Psoas muscle (tissue), 8 donors: ENCODE results near the gene TRIM41. TPM values are rescaled to one million over a fixed set of nuclear protein-coding genes. Genes with fewer than 3 reads are reported as not detected.

Source experiments
- ATAC-seq, 4 donors: fragments of 200-7000 bp; cut with Tn5 transposase; one replicate each; pipeline ENCODE4 v1.9.1; 2020; ENCODE audit warnings: moderate library complexity in 3 of 4, mild to moderate bottlenecking in 2 of 4
- DNase-seq, 2 donors: peaks; one replicate each; pipeline ENCODE4 v3.0.0-alpha.2; 2020
- H3K27ac ChIP-seq: fragments of 200-600 bp; one replicate; pipeline ENCODE4 v1.8.0; 2022
- H3K27me3 ChIP-seq, 3 donors: fragments of 200-600 bp in 1 of 3; one replicate each; pipeline versions ENCODE4 v1.6.1 to v1.8.0; 2013 to 2022; ENCODE audit warnings: low read length in 2 of 3, mild to moderate bottlenecking in 2 of 3, moderate library complexity in 1 of 3; ENCODE audit not compliant: insufficient read depth in 3 of 3
- H3K36me3 ChIP-seq, 2 donors: fragments of 200-600 bp in 1 of 2; one replicate each; pipeline versions ENCODE4 v1.6.1 to v1.8.0; 2013 to 2022; ENCODE audit warnings: low read depth in 1 of 2, mild to moderate bottlenecking in 1 of 2, moderate library complexity in 1 of 2; ENCODE audit not compliant: insufficient read depth in 1 of 2
- H3K4me1 ChIP-seq: fragments of 200-600 bp; one replicate; pipeline ENCODE4 v1.8.0; 2022
- H3K4me3 ChIP-seq: fragments of 200-600 bp; one replicate; pipeline ENCODE4 v1.8.0; 2022; ENCODE audit warnings: mild to moderate bottlenecking
- H3K9me3 ChIP-seq: fragments of 200-600 bp; one replicate; pipeline ENCODE4 v1.8.0; 2022
- WGBS, 3 donors: extraction: QIAGEN DNeasy Blood & Tissue Kit; methylation state at CpG; one replicate each; pipeline versions ENCODE4 v1.1.6 to v1.1.7; 2013; 5-methylcytosine and 5-hydroxymethylcytosine counted together
- intact Hi-C, 2 donors: fragments of 100-400 bp; cut with DNase I; formaldehyde crosslinking; loops; one replicate each; pipeline versions ENCODE4 v1.11.0 to v1.14.2; 2022
- polyA plus RNA-seq, 3 donors: library from polyadenylated mRNA; stranded (reverse); fragments of 200-250 nt; gene quantifications; one replicate each; pipeline ENCODE4 v1.2.3, GENCODE V29; 2013
- total RNA-seq, 4 donors: library from RNA; stranded (reverse); fragmentation: NEBNext Ultra II Directional in 2 of 4; extraction: Animal tissue kit (Norgen Biotek cat#: 25700) in 2 of 4; gene quantifications; one replicate each; pipeline versions ENCODE4 v1.2.1 to v1.2.4, GENCODE V29; 2021 to 2023
- TF ChIP-seq, protein P1 (sequence below): fragments of 200-600 bp; IDR thresholded peaks from one replicate; pipeline ENCODE4 v1.8.0; 2022; ENCODE audit warnings: antibody characterized with exemption
- donor health status: healthy with polysubstance abuse.
- donor health status: DM: no; HTN: no; CAD: no; lungs with moderate emphysema.
- donor health status: Bipolar disorder and iron deficiency.
- donor health status: healthy.
- donor health status: DM: yes; HTN: yes; CAD: no.
- donor health status: DM: no; HTN: no; CAD: no.
- donor health status: DM: no; HTN: no; CAD: no.
- donor health status: DM: yes; HTN: yes; CAD: no.

TRIM41 gene
- total and polyA plus RNA-seq, 7 donors = 12.5 to 44.0 (median 30.3) TPM

DNA sequence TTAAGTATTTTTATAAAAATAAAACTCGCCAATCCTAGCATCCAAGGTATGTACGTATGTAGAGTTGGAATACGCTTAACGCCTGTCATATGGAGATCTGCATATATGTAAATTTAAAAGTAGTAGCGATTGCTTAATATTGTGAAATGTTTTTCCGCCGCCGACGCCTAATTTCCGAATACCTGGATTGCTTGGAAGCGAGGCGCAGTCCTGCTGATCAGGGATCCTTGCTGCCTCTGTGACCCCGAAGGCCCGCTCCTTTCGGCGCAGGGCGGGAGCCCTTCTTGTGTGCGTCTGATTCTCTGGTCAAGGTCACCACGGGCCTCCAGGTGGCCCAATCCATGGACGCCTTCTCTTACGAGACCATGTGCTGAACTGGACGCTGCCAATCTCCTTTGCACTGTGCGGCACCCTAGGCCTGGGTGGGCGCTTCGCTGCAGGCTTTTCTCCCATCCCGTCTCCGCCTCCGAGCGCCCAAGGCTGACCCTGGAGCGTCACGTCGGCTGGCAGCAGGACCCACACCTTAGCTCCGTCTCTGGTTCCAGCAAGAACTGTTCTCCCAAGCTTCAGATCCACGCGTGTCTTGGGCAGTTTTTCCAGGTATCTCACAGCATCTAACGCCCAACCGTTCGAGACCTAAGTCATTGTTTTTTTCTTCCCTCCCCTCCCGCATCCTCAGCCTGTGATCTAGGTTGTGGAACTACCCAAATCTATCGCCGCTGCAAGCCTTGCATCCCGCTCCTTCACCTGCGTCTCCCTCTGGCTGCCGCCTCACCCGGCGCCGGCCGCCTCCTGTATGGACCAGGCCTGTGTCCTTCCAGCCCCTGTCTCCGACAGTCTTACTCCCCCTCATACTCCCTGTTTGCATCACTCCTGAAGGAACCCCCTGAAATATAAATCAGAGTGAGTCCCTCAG lies 3.6 kb upstream of the TRIM41 start:
- ATAC-seq (no peak), DNase-seq (no peak)
- intact Hi-C loops = loop anchor here in 1 of 2 donors (1.0 kb wide), 1 partner anchor 12 kb away; no protein-coding TSS in a partner anchor
- 77 to 80% (median 79%) methylated on average over 49 of the region's 49 CpGs for WGBS, 3 donors
- Histone ChIP-seq H3K36me3 (no peaks in the 10 kb centered on the region), H3K4me3 (no peak overlapping the region), H3K9me3 (no peaks in the 10 kb centered on the region), H3K4me1 (peaks cover 15% of the 10 kb centered on the region), H3K27me3 (no peaks in the 10 kb centered on the region), H3K27ac (peak overlapping the region; percentile 24)
- TF ChIP-seq, protein P1, sequence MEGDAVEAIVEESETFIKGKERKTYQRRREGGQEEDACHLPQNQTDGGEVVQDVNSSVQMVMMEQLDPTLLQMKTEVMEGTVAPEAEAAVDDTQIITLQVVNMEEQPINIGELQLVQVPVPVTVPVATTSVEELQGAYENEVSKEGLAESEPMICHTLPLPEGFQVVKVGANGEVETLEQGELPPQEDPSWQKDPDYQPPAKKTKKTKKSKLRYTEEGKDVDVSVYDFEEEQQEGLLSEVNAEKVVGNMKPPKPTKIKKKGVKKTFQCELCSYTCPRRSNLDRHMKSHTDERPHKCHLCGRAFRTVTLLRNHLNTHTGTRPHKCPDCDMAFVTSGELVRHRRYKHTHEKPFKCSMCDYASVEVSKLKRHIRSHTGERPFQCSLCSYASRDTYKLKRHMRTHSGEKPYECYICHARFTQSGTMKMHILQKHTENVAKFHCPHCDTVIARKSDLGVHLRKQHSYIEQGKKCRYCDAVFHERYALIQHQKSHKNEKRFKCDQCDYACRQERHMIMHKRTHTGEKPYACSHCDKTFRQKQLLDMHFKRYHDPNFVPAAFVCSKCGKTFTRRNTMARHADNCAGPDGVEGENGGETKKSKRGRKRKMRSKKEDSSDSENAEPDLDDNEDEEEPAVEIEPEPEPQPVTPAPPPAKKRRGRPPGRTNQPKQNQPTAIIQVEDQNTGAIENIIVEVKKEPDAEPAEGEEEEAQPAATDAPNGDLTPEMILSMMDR = no peak

DNA sequence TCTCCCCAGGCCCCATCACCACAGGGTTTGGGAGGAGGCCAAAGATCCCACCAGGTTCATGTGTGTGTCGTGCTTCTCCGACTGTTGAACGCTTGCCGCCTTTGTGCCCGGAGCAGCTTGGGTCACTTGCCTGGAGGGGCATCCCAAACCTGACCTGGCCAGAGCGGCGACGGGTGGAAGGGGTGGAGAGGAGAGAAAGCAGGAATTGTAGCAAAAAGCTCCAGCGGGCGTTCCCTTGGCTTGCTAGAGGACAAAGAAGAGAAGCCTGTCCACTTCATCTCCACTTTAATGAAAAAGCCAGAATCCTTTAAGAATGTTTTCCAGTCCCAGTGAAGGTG lies 2.9 kb upstream of the TRIM41 start:
- ATAC-seq (no peak), DNase-seq (no peak)
- intact Hi-C loops = no loop called here
- H3K4me3 ChIP-seq = no peak overlapping the region
- H3K36me3 ChIP-seq = no peaks in the 10 kb centered on the region
- no peak overlapping the region for H3K27ac ChIP-seq
- no peaks in the 10 kb centered on the region for H3K9me3 ChIP-seq
- 86 to 92% (median 91%) methylated on average over 10 of the region's 10 CpGs for WGBS, 3 donors
- H3K4me1 ChIP-seq = peaks cover 21% of the 10 kb centered on the region
- H3K27me3 ChIP-seq = no peaks in the 10 kb centered on the region
- TF ChIP-seq, protein P1 = no peak

GRCh38 chr5:181221105-181221791 lies 1.8 kb upstream of the TRIM41 start:
- Histone ChIP-seq H3K27me3 (no peaks in the 10 kb centered on the region), H3K9me3 (no peaks in the 10 kb centered on the region), H3K36me3 (no peaks in the 10 kb centered on the region), H3K27ac (peak overlapping the region; percentile 100), H3K4me3 (peak overlapping the region; percentile 97), H3K4me1 (peaks cover 20% of the 10 kb centered on the region)
- DNase-seq (no peak), ATAC-seq (no peak)
- TF ChIP-seq, protein P1 = no peak
- 62 to 66% (median 65%) methylated on average over 27 of the region's 27 CpGs for WGBS, 3 donors
- intact Hi-C loops = no loop called here

DNA sequence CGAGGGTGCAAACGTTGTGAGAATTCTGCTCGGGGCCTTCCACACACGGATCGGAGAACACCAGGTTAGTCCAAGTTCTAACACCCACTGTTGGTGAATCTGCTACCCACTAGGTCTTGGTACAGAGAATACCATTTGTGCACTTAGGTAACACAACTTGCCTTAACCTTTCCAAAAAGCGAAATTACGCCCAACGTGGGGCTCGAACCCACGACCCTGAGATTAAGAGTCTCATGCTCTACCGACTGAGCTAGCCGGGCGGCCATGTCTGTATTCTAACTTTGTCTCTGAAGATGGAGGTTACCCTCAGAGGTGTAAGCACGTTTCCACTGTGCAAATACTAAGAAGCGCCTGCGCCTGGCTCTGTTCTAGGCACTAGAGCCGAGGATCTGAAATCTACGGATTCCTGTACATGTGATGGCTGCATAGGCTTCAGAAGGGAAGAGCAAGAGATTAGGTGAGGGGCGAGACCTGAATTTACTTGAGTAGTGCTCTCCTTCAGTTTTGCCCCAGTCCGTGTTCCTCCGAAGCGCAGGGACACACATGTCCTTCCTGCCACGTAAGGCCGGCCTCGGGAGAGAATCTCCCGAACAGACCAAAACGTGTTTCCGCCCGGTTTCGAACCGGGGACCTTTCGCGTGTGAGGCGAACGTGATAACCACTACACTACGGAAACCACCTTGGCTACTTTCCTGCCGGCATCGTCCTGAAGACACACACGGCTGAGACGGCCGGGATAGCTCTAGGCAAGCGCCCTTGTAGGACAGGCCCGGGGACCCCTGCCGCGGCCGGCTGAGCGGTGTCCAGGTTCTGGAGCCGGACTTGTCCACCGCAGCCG lies 1.1 kb upstream of the TRIM41 start:
- peaks cover 19% of the 10 kb centered on the region for H3K4me1 ChIP-seq
- no peaks in the 10 kb centered on the region for H3K27me3 ChIP-seq
- H3K4me3 ChIP-seq = peak overlapping the region; percentile 97
- TF ChIP-seq, protein P1 = no peak
- H3K27ac ChIP-seq = peak overlapping the region; percentile 100
- peaks cover 0 to 6% of the 10 kb centered on the region in 2 donors for H3K36me3 ChIP-seq
- ATAC-seq (peak; percentile 68 to 75 (median 70)), DNase-seq (peak; percentile 90 to 95)
- WGBS, 3 donors = 6 to 7% (median 6%) methylated on average over 50 of the region's 50 CpGs
- H3K9me3 ChIP-seq = no peaks in the 10 kb centered on the region
- intact Hi-C loops = loop anchor here (1.0 to 2.0 kb wide), 4 partner anchors 15 to 31 kb away; no protein-coding TSS in a partner anchor
